Renal pelvis (tissue), 12 donors: ENCODE data around the gene CCNB1IP1. TPM values are rescaled to one million over a fixed set of nuclear protein-coding genes. Genes with fewer than 3 reads are reported as not detected.
"Not testable (repeated sequence)": the region's sequence is repeated elsewhere in the genome, so short reads cannot be mapped to it uniquely, and the experiment has no call there.

Experiments
- DNase-seq: peaks from one replicate; pipeline ENCODE4 v3.0.0-alpha.2; 2013
- long read RNA-seq, 16 experiments: transcript quantifications; one replicate each; lab custom pipeline, GENCODE V29; 2026
- polyA plus RNA-seq, 3 donors: library from polyadenylated mRNA; unstranded; fragments of 120-200 nt; gene quantifications; one replicate each; pipeline ENCODE4 v1.2.1, GENCODE V29; 2013; ENCODE audit not compliant: insufficient read length in 3 of 3

The CCNB1IP1 gene, protein sequence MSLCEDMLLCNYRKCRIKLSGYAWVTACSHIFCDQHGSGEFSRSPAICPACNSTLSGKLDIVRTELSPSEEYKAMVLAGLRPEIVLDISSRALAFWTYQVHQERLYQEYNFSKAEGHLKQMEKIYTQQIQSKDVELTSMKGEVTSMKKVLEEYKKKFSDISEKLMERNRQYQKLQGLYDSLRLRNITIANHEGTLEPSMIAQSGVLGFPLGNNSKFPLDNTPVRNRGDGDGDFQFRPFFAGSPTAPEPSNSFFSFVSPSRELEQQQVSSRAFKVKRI
- polyA plus RNA-seq, result 100 to 1,000 TPM in 2 of 3 donors, 10 to 100 TPM in 1; 97.9 to 130 (median 105) TPM
- long read RNA-seq, donor 1, transcript CCNB1IP1-202 (7 exons, 1,479 nt), result major isoform, 18 of 64 reads
- long read RNA-seq, donor 1, partial matches to known transcripts, result 45 of 64 reads
- long read RNA-seq, donor 1, other reads (novel, unspliced or antisense), result 0 of 64 reads
- long read RNA-seq, donor 2, transcript CCNB1IP1-202 (7 exons, 1,479 nt), result major isoform, 37 of 87 reads
- long read RNA-seq, donor 2, partial matches to known transcripts, result 47 of 87 reads
- long read RNA-seq, donor 2, other reads (novel, unspliced or antisense), result 0 of 87 reads
- long read RNA-seq, donor 3, transcript CCNB1IP1-202 (7 exons, 1,479 nt), result major isoform, 35 of 93 reads
- long read RNA-seq, donor 3, transcript CCNB1IP1-214 (8 exons, 1,294 nt), result minor isoform, 5 of 93 reads
- long read RNA-seq, donor 3, partial matches to known transcripts, result 50 of 93 reads
- long read RNA-seq, donor 3, other reads (novel, unspliced or antisense), result 0 of 93 reads
- long read RNA-seq, donor 4, transcript CCNB1IP1-202 (7 exons, 1,479 nt), result major isoform, 26 of 77 reads
- long read RNA-seq, donor 4, partial matches to known transcripts, result 48 of 77 reads
- long read RNA-seq, donor 4, other reads (novel, unspliced or antisense), result 0 of 77 reads
- long read RNA-seq, donor 5, transcript CCNB1IP1-202 (7 exons, 1,479 nt), result major isoform, 11 of 25 reads
- long read RNA-seq, donor 5, partial matches to known transcripts, result 14 of 25 reads
- long read RNA-seq, donor 5, other reads (novel, unspliced or antisense), result 0 of 25 reads
- long read RNA-seq, donor 6, transcript CCNB1IP1-202 (7 exons, 1,479 nt), result major isoform, 14 of 42 reads
- long read RNA-seq, donor 6, partial matches to known transcripts, result 27 of 42 reads
- long read RNA-seq, donor 6, other reads (novel, unspliced or antisense), result 0 of 42 reads
- long read RNA-seq, donor 7, transcript CCNB1IP1-202 (7 exons, 1,479 nt), result major isoform, 26 of 62 reads
- long read RNA-seq, donor 7, partial matches to known transcripts, result 34 of 62 reads
- long read RNA-seq, donor 7, other reads (novel, unspliced or antisense), result 0 of 62 reads
- long read RNA-seq, donor 8, transcript CCNB1IP1-202 (7 exons, 1,479 nt), result major isoform, 6 of 13 reads
- long read RNA-seq, donor 8, partial matches to known transcripts, result 7 of 13 reads
- long read RNA-seq, donor 8, other reads (novel, unspliced or antisense), result 0 of 13 reads
- long read RNA-seq, donor 9, transcript CCNB1IP1-202 (7 exons, 1,479 nt), result major isoform, 52 of 118 reads
- long read RNA-seq, donor 9, partial matches to known transcripts, result 65 of 118 reads
- long read RNA-seq, donor 9, other reads (novel, unspliced or antisense), result 0 of 118 reads
- long read RNA-seq, donor 10, transcript CCNB1IP1-202 (7 exons, 1,479 nt), result major isoform, 31 of 76 reads
- long read RNA-seq, donor 10, partial matches to known transcripts, result 44 of 76 reads
- long read RNA-seq, donor 10, other reads (novel, unspliced or antisense), result 0 of 76 reads
- long read RNA-seq, donor 11, transcript CCNB1IP1-202 (7 exons, 1,479 nt), result major isoform, 19 of 55 reads
- long read RNA-seq, donor 11, partial matches to known transcripts, result 30 of 55 reads
- long read RNA-seq, donor 11, other reads (novel, unspliced or antisense), result 5 of 55 reads
- long read RNA-seq, donor 12, transcript CCNB1IP1-202 (7 exons, 1,479 nt), result major isoform, 39 of 109 reads
- long read RNA-seq, donor 12, partial matches to known transcripts, result 66 of 109 reads
- long read RNA-seq, donor 12, other reads (novel, unspliced or antisense), result 0 of 109 reads
- long read RNA-seq, donor 13, transcript CCNB1IP1-202 (7 exons, 1,479 nt), result major isoform, 14 of 39 reads
- long read RNA-seq, donor 13, partial matches to known transcripts, result 24 of 39 reads
- long read RNA-seq, donor 13, other reads (novel, unspliced or antisense), result 0 of 39 reads
- long read RNA-seq, donor 14, result 0 reads
- long read RNA-seq, donor 15, result 0 reads
- long read RNA-seq, donor 16, transcript CCNB1IP1-202 (7 exons, 1,479 nt), result major isoform, 37 of 120 reads
- long read RNA-seq, donor 16, partial matches to known transcripts, result 83 of 120 reads
- long read RNA-seq, donor 16, other reads (novel, unspliced or antisense), result 0 of 120 reads

DNA sequence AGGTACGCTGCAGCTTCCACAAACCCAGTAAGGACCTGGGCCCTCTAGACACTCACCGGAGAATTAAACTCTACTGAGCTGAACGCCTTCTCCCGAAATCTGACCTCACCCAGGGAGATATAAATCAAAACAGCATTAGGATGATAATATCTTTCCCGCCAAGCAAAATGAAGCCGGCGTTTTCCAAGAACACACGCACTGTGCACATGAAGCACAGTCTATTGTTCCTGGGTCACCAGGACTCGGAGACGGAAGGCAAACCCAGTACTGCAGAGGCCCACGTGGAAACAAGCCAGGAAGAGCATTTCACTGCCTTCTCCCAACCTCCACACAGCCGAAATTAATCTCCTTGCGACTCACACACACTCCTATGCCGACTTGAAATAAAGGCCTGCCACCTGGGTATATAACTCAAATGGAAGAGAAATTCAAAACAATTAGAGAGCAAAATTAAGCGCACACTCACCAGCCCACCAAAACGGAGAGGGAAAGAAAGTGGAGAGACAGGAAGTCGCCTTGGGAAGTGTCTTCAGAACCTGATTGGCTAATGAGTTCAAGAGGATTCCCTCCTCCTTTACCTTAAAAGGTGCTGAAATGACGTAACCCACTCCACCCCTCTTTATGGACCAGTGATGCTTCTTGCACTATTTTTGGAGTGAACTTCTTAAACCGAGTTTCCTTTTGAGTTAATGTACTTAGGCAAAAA lies at the start of gene CCNB1IP1:
CCNB1IP1 (minus strand) TSS at position 492 of the 706 bp plus-strand sequence. CDS start 16,756 bp downstream, outside the sequence.
- peak; percentile 91 for DNase-seq

DNA sequence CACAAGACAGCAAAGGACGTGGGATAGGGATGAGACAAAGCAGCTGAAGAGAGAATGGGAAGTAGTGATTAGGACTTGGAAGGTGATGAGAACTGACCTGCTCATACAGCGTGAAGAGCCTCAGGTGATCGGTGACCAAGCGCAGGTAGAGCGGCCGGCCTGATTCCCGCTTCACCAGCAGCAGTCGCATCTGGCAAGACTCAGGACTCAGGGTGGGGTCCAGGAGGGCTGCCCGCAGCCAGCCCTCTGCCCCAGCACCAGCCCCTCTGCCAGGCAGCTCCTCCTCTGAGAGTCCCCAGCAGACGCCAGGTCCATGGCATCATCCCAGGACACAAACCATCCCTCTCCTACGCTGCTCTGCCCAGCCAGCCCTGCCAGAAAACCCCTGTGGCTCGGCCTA lies 49.4 kb upstream of the CCNB1IP1 start:
- DNase-seq, result no peak

DNA sequence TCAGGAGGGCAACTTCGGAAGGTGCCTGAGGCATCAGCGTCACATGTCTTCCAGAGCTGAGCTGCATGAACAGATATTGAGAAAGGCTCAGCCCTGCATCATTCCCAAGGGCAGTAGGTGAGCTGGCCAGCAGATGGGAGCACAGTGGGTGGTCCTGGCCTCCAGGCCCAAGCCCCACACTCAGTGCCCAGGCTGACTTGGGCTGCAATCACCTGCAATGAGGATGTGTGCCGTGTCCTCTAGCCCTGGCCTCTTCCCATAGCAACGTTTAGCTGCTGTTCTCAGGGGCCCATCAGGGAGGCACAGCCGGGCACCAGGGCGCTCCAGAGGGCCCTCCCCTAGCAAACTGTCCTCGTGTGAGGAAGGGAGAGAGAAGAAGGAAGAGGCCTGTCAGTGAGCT lies 48.3 kb upstream of the CCNB1IP1 start:
- DNase-seq, result no peak

DNA sequence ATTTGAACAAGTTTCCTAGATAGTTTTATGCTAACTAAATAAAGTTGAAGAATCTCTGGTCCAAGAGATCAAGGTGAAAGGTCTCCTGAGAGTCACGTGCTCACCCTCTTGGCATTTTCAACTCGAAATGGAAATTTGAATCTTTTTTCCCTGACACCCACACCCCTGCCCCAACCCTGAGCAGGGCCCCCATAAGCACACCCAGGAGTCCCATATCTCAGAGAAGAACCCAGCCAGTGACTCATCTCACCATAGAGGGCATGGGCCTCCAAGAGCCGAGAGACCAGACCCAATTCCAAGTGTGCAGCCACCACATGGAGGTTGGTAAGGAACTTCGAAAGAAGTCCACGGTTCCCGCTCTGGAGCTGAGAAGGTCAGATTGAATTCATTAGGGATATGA lies 47.6 kb upstream of the CCNB1IP1 start:
- no peak for DNase-seq

- DNase-seq, result no peak
Measured at GRCh38 chr14:20379743-20380142, 46.7 kb upstream of the CCNB1IP1 start.

DNA sequence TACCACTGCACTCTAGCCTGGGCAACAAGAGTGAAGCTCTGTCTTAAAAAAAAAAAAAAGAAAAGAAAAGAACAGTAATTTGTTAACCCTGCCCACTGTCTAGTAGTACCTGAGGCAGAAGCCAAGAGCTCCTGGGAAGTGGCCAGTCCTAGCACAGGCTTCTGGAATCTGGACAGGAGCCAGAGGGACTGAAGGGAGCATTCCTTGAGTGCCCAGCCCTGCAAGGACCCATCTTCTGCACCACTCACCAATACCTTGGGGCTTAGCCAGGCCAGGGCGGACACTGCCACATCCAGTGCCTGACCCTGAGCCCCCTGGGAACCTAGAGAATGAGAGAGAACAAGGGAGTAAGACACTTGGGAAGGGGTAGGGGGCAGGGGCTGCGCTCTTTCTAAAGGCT lies 44.1 kb upstream of the CCNB1IP1 start:
- DNase-seq, result no peak

GRCh38 chr14:20376071-20376588 lies 43.1 kb upstream of the CCNB1IP1 start:
- DNase-seq, result peak; percentile 16

DNA sequence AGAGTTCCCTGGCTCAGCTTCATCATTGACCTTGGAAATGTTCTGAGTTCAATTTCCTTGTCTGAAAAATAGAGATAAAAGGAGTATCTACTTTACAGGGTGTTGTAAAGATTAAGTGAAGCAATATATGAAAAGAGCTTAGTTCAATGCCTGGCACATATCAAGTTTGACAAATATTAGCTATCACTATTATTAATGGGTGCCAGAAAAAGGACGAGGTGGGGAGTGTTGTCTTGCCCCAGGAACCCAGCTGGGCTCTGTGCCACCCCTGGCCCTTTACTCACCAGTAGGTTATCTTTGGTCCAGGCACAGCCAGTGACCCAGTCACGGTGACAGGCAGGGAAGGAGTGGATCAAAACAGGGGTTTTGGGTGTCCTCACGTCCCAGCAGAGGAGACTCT lies 42.4 kb upstream of the CCNB1IP1 start:
- DNase-seq, result no peak

DNA sequence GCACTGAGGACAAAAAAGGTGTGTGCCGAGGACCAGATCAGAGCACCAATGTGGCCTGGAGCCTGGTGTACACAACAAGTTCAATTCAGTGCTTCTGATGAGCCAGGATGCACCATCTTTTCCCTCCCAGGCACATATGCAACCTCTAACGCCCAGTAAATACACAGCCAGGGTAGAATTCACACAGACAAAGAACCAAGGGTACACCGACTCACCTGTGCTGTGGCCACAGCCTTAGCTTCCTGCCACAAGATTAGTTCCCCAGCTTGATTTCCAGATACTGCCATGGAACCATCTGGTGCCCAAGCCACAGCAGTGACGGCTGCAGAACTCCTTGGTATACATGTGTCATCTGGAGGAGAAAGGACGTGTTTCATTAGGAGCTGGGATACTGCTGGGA lies 39.7 kb upstream of the CCNB1IP1 start:
- no peak for DNase-seq

DNA sequence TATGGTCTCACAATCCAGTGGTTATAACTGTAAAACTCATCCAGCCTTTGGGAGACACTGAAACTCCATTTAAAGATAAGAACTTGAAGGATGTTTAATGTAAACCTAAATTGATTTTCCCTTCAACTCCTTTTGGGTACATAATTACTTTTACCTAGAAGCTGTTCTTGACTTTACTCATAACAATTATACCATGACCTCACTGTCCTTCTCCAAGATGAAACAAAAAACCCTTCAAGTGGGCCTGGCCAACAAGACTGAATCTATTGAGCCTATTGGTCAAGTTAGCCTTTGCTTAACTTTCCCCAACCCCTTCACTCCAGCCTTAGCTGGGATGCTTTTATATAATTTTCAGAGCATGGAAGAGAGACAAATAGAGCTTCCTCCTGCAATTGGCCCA lies 32.8 kb upstream of the CCNB1IP1 start:
- DNase-seq, result no peak

GRCh38 chr14:20358474-20358873 lies 25.4 kb upstream of the CCNB1IP1 start:
- not testable (repeated sequence) for DNase-seq

GRCh38 chr14:20356422-20356821 lies 23.3 kb upstream of the CCNB1IP1 start:
- DNase-seq, result no peak

DNA sequence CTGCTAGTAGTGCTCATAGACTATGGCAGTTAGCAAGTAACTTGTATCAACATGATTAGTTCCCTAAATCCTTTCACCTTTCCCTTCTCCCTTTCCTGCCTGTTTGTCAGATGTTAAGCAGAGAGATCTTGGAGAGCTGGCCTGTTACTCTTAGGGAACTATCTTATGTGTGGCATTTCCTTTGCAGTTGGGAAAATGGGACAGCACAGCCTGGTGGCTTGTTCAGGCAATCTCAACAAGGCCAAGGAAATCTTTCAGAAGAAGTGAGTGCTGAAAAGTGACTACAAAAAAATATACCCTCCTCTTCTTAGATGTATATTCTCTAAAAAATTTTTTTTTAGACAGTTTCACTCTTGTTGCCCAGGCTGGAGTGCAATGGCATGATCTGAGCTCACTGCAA lies 17.8 kb upstream of the CCNB1IP1 start:
- DNase-seq, result no peak

GRCh38 chr14:20350282-20350681 lies 17.2 kb upstream of the CCNB1IP1 start:
- no peak for DNase-seq

DNA sequence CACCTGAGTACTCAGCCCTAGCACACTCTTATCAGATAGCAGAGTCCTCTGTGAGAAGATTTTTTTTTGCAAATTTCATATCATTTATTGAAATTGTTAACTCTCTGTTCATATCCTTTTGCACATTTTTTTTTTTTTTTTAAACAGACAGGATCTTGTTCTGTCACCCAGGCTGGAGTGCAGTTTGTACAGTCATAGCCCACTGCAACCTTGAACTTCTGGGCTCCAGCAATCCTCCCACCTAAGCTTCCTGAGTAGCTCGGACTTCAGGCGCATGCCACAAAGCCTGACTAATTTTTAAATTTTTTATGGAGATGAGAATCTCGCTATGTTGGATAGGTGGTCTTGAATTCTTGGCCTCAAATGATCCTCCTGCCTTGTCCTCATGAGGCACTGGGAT lies 14.7 kb upstream of the CCNB1IP1 start:
- DNase-seq, result no peak

GRCh38 chr14:20346713-20347112 lies 13.6 kb upstream of the CCNB1IP1 start:
- DNase-seq, result no peak

- no peak for DNase-seq
Measured at GRCh38 chr14:20345366-20345765, 12.3 kb upstream of the CCNB1IP1 start.

DNA sequence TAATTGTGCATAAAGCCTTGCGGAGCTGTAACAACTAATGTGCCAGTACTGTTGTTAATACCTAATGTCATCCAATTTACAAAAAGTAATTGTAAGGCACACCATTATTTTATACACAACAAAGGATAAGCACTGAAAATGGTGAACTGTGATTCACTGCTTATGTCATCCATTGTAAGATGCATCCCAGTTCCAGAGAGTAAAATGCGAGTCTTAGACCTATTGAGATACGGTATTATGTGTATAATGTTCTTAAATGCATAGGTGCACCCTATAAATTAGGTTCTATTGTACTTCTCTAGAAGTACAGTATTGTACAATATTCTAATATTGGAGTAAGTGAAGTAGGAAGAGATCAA lies 10.8 kb upstream of the CCNB1IP1 start:
- DNase-seq, result peak; percentile 37
